ENCODE data around the gene CNOT1.
"Not testable (repeated sequence)": the region's sequence is repeated elsewhere in the genome, so short reads cannot be mapped to it uniquely, and the experiment has no call there.

CNOT1 gene

DNA sequence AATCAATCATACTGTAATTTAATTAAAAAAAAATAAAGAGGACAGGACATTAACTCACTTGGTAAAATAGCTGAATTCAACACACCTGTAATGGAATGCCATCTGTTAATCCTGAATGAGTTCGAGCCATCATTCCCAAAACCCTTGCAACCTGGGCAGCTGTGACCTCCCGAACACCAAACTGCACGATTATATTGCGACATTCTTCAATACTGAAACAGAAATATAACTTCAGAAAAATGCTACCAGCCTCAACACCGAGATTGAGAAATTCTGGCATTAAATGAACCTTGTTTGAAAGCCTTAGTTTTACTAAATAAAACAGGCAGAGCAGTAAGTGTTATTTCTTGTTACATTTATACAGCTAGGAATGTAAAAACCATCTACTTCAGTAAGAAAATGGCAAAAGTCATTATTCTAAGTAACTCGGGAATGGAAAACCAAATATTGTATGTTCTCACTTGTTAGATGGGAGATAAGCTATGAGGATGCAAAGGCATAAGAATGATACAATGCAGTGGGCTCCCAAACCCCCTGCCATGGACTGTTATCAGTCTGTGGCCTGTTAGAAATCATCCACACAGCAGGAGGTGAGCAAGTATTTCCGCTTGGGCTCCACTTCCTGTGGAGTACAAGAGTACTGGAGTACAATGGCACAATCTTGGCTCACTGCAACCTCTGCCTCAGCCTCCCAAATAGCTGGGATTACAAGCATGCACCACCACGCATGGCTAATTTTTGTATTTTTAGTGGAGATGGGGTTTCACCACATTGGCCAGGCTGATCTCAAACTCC, 46.5 kb downstream of the CNOT1 start:
- H3K27ac ChIP-seq (ENCODE audit: low read depth, low read length), result no peak overlapping the region
- H3K36me3 ChIP-seq (ENCODE audit: control insufficient read depth in 1 of 2, insufficient read depth in 2 of 2, low read length in 2 of 2), result peaks cover 51 to 86% of the 10 kb centered on the region in 2 donors
- H3K4me1 ChIP-seq (ENCODE audit: control insufficient read depth in 1 of 2, insufficient read depth in 2 of 2, low read length in 2 of 2), result no peaks in the 10 kb centered on the region
- H3K9ac ChIP-seq (ENCODE audit: low read depth in 1 of 2, low read length in 2 of 2), result no peak overlapping the region
- no peaks in the 10 kb centered on the region for H3K9me3 ChIP-seq (ENCODE audit: control insufficient read depth in 1 of 2, low read length in 2 of 2)
- H3K4me3 ChIP-seq (ENCODE audit: low read depth in 1 of 2, low read length in 2 of 2), result no peak overlapping the region
- no peaks in the 10 kb centered on the region for H3K27me3 ChIP-seq (ENCODE audit: control insufficient read depth in 1 of 2, insufficient read depth in 2 of 2, low read length in 2 of 2)

DNA sequence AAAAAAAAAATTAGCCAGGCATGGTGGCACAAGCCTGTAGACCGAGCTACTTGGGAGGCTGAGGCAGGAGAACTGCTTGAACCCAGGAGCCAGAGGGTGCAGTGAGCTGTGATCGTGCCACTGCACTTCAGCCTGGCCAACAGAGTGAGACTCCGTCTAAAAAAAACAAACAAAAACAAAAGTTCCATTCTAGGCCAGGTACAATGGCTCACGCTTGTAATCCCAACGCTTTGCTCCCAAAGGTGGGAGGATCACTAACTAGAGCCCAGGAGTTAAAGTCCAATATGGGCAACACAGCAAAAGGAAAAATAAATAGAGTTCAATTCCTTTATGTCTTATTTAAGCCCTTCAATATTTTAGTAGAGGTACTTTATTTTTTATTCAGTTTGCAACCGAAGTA, 47.5 kb downstream of the CNOT1 start:
- H3K9me3 ChIP-seq (ENCODE audit: control insufficient read depth in 1 of 2, low read length in 2 of 2), result no peaks in the 10 kb centered on the region
- H3K4me3 ChIP-seq (ENCODE audit: low read depth in 1 of 2, low read length in 2 of 2), result no peak overlapping the region
- H3K4me1 ChIP-seq (ENCODE audit: control insufficient read depth in 1 of 2, insufficient read depth in 2 of 2, low read length in 2 of 2), result no peaks in the 10 kb centered on the region
- H3K27ac ChIP-seq (ENCODE audit: low read depth, low read length), result no peak overlapping the region
- H3K36me3 ChIP-seq (ENCODE audit: control insufficient read depth in 1 of 2, insufficient read depth in 2 of 2, low read length in 2 of 2), result peaks cover 56 to 87% of the 10 kb centered on the region in 2 donors
- H3K27me3 ChIP-seq (ENCODE audit: control insufficient read depth in 1 of 2, insufficient read depth in 2 of 2, low read length in 2 of 2), result no peaks in the 10 kb centered on the region
- no peak overlapping the region for H3K9ac ChIP-seq (ENCODE audit: low read depth in 1 of 2, low read length in 2 of 2)

DNA sequence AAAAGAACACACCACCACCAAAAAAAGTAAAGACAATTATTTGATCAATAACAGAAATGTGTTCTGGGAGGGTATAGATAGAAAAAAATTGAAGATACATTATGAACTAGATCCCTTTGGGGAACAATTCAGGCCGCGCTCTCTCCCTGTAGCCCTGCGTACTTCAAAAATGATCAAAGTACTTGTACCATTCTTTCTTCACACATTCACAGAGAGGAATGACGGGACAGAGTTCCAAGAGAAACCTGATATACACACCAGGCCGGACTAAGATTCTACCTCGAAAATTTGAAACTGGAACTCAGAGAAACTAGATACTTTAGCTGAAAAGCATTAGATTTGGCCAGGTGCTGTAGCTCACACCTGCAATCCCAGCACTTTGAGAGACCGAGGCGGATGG, 50.0 kb downstream of the CNOT1 start:
- Histone ChIP-seq H3K27ac (ENCODE audit: low read depth, low read length) (no peak overlapping the region), H3K36me3 (ENCODE audit: control insufficient read depth in 1 of 2, insufficient read depth in 2 of 2, low read length in 2 of 2) (peaks cover 53 to 90% of the 10 kb centered on the region in 2 donors), H3K9me3 (ENCODE audit: control insufficient read depth in 1 of 2, low read length in 2 of 2) (no peaks in the 10 kb centered on the region), H3K27me3 (ENCODE audit: control insufficient read depth in 1 of 2, insufficient read depth in 2 of 2, low read length in 2 of 2) (no peaks in the 10 kb centered on the region), H3K9ac (ENCODE audit: low read depth in 1 of 2, low read length in 2 of 2) (no peak overlapping the region), H3K4me1 (ENCODE audit: control insufficient read depth in 1 of 2, insufficient read depth in 2 of 2, low read length in 2 of 2) (no peaks in the 10 kb centered on the region), H3K4me3 (ENCODE audit: low read depth in 1 of 2, low read length in 2 of 2) (no peak overlapping the region)

DNA sequence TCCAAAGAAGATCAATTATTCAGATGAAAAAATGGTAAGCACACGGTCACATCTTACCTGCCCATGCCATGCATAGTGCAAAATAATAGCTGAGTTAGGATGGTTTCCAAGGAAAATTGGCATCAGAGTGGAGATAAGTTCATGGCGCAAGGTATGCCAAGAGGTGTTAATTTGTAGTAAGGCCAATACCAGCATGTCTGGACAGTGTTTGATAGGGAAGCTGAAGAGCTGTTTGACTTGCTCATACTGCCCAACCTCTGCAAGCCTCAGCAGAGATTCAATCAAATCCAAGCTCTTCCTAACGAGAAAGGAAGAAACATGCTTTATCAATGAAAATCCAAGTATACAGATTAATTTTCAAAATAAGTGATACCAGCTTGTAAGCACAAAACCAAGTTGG, 51.0 kb downstream of the CNOT1 start:
- Histone ChIP-seq H3K36me3 (ENCODE audit: control insufficient read depth in 1 of 2, insufficient read depth in 2 of 2, low read length in 2 of 2) (peaks cover 61 to 95% of the 10 kb centered on the region in 2 donors), H3K9ac (ENCODE audit: low read depth in 1 of 2, low read length in 2 of 2) (no peak overlapping the region), H3K4me1 (ENCODE audit: control insufficient read depth in 1 of 2, insufficient read depth in 2 of 2, low read length in 2 of 2) (no peaks in the 10 kb centered on the region), H3K4me3 (ENCODE audit: low read depth in 1 of 2, low read length in 2 of 2) (no peak overlapping the region), H3K27ac (ENCODE audit: low read depth, low read length) (no peak overlapping the region), H3K27me3 (ENCODE audit: control insufficient read depth in 1 of 2, insufficient read depth in 2 of 2, low read length in 2 of 2) (no peaks in the 10 kb centered on the region), H3K9me3 (ENCODE audit: control insufficient read depth in 1 of 2, low read length in 2 of 2) (no peaks in the 10 kb centered on the region)

DNA sequence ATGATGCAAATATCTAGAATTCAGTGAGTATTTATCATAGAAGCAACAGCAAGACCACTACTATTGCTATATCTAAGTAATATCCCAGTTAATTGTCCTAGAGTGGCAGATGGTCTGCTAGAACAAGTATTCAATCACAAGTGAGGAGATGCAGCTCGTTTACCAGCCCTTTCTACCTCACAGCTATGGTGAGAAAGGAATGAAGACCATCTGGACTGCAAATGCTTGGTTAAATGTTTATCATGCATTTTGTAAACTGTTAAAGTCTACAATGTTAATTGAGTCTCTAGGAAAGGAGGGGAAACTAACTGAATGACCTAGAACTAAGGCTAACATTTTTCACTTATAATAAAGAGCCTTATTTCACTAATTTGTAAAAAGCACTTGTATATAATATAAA, 52.5 kb downstream of the CNOT1 start:
- H3K4me1 ChIP-seq (ENCODE audit: control insufficient read depth in 1 of 2, insufficient read depth in 2 of 2, low read length in 2 of 2), result no peaks in the 10 kb centered on the region
- H3K36me3 ChIP-seq (ENCODE audit: control insufficient read depth in 1 of 2, insufficient read depth in 2 of 2, low read length in 2 of 2), result peaks cover 60 to 86% of the 10 kb centered on the region in 2 donors

DNA sequence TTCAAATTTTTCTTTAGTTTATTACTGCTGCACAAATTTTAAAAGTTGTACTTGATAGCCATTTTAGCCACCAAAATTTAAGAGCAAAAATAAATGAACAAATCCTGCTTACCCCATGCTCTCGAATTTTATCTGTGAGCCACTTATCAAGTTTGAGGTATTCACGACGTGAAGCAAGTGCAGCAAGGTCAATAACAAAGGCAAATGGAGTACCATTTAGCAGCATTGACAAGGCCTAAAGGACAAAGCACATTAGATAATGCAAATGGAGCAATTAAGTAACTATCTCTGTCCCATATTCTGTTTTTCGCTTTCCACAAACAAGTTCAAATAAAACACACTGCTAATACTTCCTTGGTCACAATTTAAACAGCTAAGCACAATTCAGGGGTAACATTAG, 54.7 kb downstream of the CNOT1 start:
- Histone ChIP-seq H3K9me3 (ENCODE audit: control insufficient read depth in 1 of 2, low read length in 2 of 2) (no peaks in the 10 kb centered on the region), H3K27me3 (ENCODE audit: control insufficient read depth in 1 of 2, insufficient read depth in 2 of 2, low read length in 2 of 2) (no peaks in the 10 kb centered on the region), H3K36me3 (ENCODE audit: control insufficient read depth in 1 of 2, insufficient read depth in 2 of 2, low read length in 2 of 2) (peaks cover 49 to 88% of the 10 kb centered on the region in 2 donors), H3K4me1 (ENCODE audit: control insufficient read depth in 1 of 2, insufficient read depth in 2 of 2, low read length in 2 of 2) (no peaks in the 10 kb centered on the region), H3K4me3 (ENCODE audit: low read depth in 1 of 2, low read length in 2 of 2) (no peak overlapping the region), H3K27ac (ENCODE audit: low read depth, low read length) (no peak overlapping the region), H3K9ac (ENCODE audit: low read depth in 1 of 2, low read length in 2 of 2) (no peak overlapping the region)

More for the DNA sequence above, 52.5 kb downstream of the CNOT1 start:
- H3K4me3 ChIP-seq (ENCODE audit: low read depth in 1 of 2, low read length in 2 of 2), result no peak overlapping the region
- no peaks in the 10 kb centered on the region for H3K9me3 ChIP-seq (ENCODE audit: control insufficient read depth in 1 of 2, low read length in 2 of 2)
- H3K27ac ChIP-seq (ENCODE audit: low read depth, low read length), result no peak overlapping the region
- no peaks in the 10 kb centered on the region for H3K27me3 ChIP-seq (ENCODE audit: control insufficient read depth in 1 of 2, insufficient read depth in 2 of 2, low read length in 2 of 2)
- no peak overlapping the region for H3K9ac ChIP-seq (ENCODE audit: low read depth in 1 of 2, low read length in 2 of 2)

DNA sequence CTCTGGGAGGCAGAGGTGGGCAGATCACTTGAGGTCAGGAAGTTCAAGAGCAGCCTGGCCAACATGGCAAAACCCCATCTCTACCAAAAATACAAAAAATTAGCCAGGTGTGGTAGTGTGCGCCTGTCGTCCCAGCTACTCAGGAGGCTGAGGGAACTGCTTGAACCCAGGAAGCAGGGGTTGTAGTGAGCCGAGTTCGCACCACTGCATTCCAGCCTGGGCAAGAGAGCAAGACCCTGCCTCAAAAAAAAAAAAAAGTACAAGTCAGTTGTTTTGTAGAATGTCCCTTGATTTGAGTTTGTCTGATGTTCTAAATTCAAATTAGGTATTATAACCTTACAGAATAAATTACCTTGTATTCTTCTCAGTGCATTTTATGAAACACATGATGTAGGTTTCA, 63.9 kb downstream of the CNOT1 start:
- H3K9ac ChIP-seq (ENCODE audit: low read depth in 1 of 2, low read length in 2 of 2); H3K4me3 ChIP-seq (ENCODE audit: low read depth in 1 of 2, low read length in 2 of 2); H3K27ac ChIP-seq (ENCODE audit: low read depth, low read length); H3K27me3 ChIP-seq (ENCODE audit: control insufficient read depth in 1 of 2, insufficient read depth in 2 of 2, low read length in 2 of 2); H3K9me3 ChIP-seq (ENCODE audit: control insufficient read depth in 1 of 2, low read length in 2 of 2); H3K4me1 ChIP-seq (ENCODE audit: control insufficient read depth in 1 of 2, insufficient read depth in 2 of 2, low read length in 2 of 2): not testable (repeated sequence)
- peaks cover 31 to 81% of the 10 kb centered on the region in 2 donors for H3K36me3 ChIP-seq (ENCODE audit: control insufficient read depth in 1 of 2, insufficient read depth in 2 of 2, low read length in 2 of 2)

DNA sequence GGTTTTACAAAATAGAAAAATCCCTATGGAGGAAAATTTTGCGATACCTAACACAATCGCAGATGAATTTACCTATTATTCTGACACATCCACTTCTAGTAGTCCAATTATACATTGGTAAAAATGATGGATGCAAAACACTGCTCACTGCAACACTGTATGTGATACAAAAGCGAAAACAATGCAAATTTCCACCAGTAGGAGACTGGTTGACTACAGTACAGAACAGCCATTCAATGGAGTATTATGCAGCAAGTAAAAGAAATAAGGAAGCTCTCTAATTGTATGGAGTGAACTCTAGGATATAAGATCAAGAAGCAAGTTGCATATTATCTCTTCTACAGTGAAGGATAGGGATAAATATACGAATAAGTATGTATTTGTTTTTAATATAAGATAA, 65.9 kb downstream of the CNOT1 start:
- Histone ChIP-seq H3K36me3 (ENCODE audit: control insufficient read depth in 1 of 2, insufficient read depth in 2 of 2, low read length in 2 of 2) (peaks cover 36 to 80% of the 10 kb centered on the region in 2 donors), H3K27me3 (ENCODE audit: control insufficient read depth in 1 of 2, insufficient read depth in 2 of 2, low read length in 2 of 2) (no peaks in the 10 kb centered on the region), H3K4me3 (ENCODE audit: low read depth in 1 of 2, low read length in 2 of 2) (no peak overlapping the region), H3K9ac (ENCODE audit: low read depth in 1 of 2, low read length in 2 of 2) (no peak overlapping the region), H3K9me3 (ENCODE audit: control insufficient read depth in 1 of 2, low read length in 2 of 2) (no peaks in the 10 kb centered on the region), H3K27ac (ENCODE audit: low read depth, low read length) (no peak overlapping the region), H3K4me1 (ENCODE audit: control insufficient read depth in 1 of 2, insufficient read depth in 2 of 2, low read length in 2 of 2) (no peaks in the 10 kb centered on the region)

DNA sequence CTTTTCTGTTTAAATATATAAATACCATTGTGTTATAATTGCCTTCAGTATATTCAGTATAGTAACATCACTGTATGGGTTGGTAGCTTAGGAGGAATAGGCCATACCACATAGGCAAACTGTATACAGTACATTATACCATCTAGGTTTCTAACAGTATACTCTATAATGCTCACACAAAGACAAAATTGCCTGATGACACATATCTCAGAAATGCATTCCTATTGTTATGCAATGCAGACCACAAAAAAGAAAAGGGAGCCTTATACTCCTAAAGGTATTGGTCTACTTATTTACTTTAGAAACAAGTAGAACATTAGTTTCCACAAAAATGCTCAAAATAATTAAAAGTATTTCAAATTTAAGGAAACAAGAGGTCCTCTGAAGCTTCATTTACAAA, 66.4 kb downstream of the CNOT1 start:
- H3K9me3 ChIP-seq (ENCODE audit: control insufficient read depth in 1 of 2, low read length in 2 of 2), result no peaks in the 10 kb centered on the region
- H3K27me3 ChIP-seq (ENCODE audit: control insufficient read depth in 1 of 2, insufficient read depth in 2 of 2, low read length in 2 of 2), result no peaks in the 10 kb centered on the region
- H3K36me3 ChIP-seq (ENCODE audit: control insufficient read depth in 1 of 2, insufficient read depth in 2 of 2, low read length in 2 of 2), result peaks cover 38 to 82% of the 10 kb centered on the region in 2 donors
- no peaks in the 10 kb centered on the region for H3K4me1 ChIP-seq (ENCODE audit: control insufficient read depth in 1 of 2, insufficient read depth in 2 of 2, low read length in 2 of 2)
- H3K9ac ChIP-seq (ENCODE audit: low read depth in 1 of 2, low read length in 2 of 2), result no peak overlapping the region
- H3K27ac ChIP-seq (ENCODE audit: low read depth, low read length), result no peak overlapping the region
- no peak overlapping the region for H3K4me3 ChIP-seq (ENCODE audit: low read depth in 1 of 2, low read length in 2 of 2)

DNA sequence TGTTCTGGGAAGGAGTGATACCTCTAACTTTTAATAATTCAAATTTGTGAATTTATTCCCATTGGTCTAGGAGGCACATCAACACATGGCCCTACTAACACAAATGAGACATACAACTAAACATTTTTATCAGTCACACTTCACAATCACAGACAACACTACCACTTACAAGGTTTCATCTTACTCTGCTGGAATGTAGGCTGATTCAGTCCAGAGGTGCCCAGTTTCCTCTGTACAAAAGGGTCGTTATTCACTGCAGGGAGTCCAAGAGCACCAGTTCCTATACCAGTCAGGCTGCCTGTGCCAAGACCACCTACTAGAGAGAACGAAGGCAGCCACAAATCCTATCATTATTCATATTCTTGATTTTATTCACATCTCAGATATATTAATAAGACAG, 72.9 kb downstream of the CNOT1 start:
- Histone ChIP-seq H3K4me1 (ENCODE audit: control insufficient read depth in 1 of 2, insufficient read depth in 2 of 2, low read length in 2 of 2) (no peaks in the 10 kb centered on the region), H3K27ac (ENCODE audit: low read depth, low read length) (no peak overlapping the region), H3K9ac (ENCODE audit: low read depth in 1 of 2, low read length in 2 of 2) (no peak overlapping the region), H3K4me3 (ENCODE audit: low read depth in 1 of 2, low read length in 2 of 2) (no peak overlapping the region), H3K9me3 (ENCODE audit: control insufficient read depth in 1 of 2, low read length in 2 of 2) (no peaks in the 10 kb centered on the region), H3K27me3 (ENCODE audit: control insufficient read depth in 1 of 2, insufficient read depth in 2 of 2, low read length in 2 of 2) (no peaks in the 10 kb centered on the region), H3K36me3 (ENCODE audit: control insufficient read depth in 1 of 2, insufficient read depth in 2 of 2, low read length in 2 of 2) (peaks cover 40 to 91% of the 10 kb centered on the region in 2 donors)

Measured in duodenal mucosa (tissue), 2 donors.